ENCODE data around the gene CNTNAP5.

The CNTNAP5 gene

GRCh38 chr2:124836416-124836815 is 811.3 kb downstream of the CNTNAP5 start:
- no peak for TF ChIP-seq CTCF (IDR thresholded peaks at IDR 0.05; ENCODE audit: insufficient read depth, low read depth, low read length, missing control alignments)
- H3K4me3 ChIP-seq (ENCODE audit: low read depth, low read length) = no peak overlapping the region
- no peak for DNase-seq (ENCODE audit: low read depth)

GRCh38 chr2:124837496-124837895 is 812.4 kb downstream of the CNTNAP5 start:
- no peak for DNase-seq (ENCODE audit: low read depth)
- no peak overlapping the region for H3K4me3 ChIP-seq (ENCODE audit: low read depth, low read length)

GRCh38 chr2:124838406-124838805 is 813.3 kb downstream of the CNTNAP5 start:
- no peak for TF ChIP-seq CTCF (IDR thresholded peaks at IDR 0.05; ENCODE audit: insufficient read depth, low read depth, low read length, missing control alignments)
- DNase-seq (ENCODE audit: low read depth) = no peak
- no peak overlapping the region for H3K4me3 ChIP-seq (ENCODE audit: low read depth, low read length)

More at GRCh38 chr2:124837496-124837895, 812.4 kb downstream of the CNTNAP5 start:
- no peak for TF ChIP-seq CTCF (IDR thresholded peaks at IDR 0.05; ENCODE audit: insufficient read depth, low read depth, low read length, missing control alignments)

- no peak for TF ChIP-seq CTCF (IDR thresholded peaks at IDR 0.05; ENCODE audit: insufficient read depth, low read depth, low read length, missing control alignments)
- no peak for DNase-seq (ENCODE audit: low read depth)
Observed at GRCh38 chr2:124867247-124867646, 842.2 kb downstream of the CNTNAP5 start.

GRCh38 chr2:124874219-124874618 is 849.1 kb downstream of the CNTNAP5 start:
- TF ChIP-seq CTCF (IDR thresholded peaks at IDR 0.05; ENCODE audit: insufficient read depth, low read depth, low read length, missing control alignments) = no peak
- no peak for DNase-seq (ENCODE audit: low read depth)
- H3K4me3 ChIP-seq (ENCODE audit: low read depth, low read length) = no peak overlapping the region

More at GRCh38 chr2:124867247-124867646, 842.2 kb downstream of the CNTNAP5 start:
- no peak overlapping the region for H3K4me3 ChIP-seq (ENCODE audit: low read depth, low read length)

- no peak for TF ChIP-seq CTCF (IDR thresholded peaks at IDR 0.05; ENCODE audit: insufficient read depth, low read depth, low read length, missing control alignments)
- no peak overlapping the region for H3K4me3 ChIP-seq (ENCODE audit: low read depth, low read length)
- DNase-seq (ENCODE audit: low read depth) = no peak
Observed at GRCh38 chr2:124874676-124875075, 849.6 kb downstream of the CNTNAP5 start.

- no peak for TF ChIP-seq CTCF (IDR thresholded peaks at IDR 0.05; ENCODE audit: insufficient read depth, low read depth, low read length, missing control alignments)
- no peak overlapping the region for H3K4me3 ChIP-seq (ENCODE audit: low read depth, low read length)
- peak; percentile 90 for DNase-seq (ENCODE audit: low read depth)
Observed at GRCh38 chr2:124875627-124876244, 850.6 kb downstream of the CNTNAP5 start.
